OCI-LY3 (cell line): Measurements from ENCODE around the gene COL11A2.

Source experiments
- H2AFZ ChIP-seq: fragments of 200-600, 300-600 bp; shearing (Covaris generic); 2 replicates; pipeline ENCODE4 v1.6.0; 2014; ENCODE audit warnings: antibody characterized with exemption, low read depth, low read length
- H3K27ac ChIP-seq: fragments of 200-600, 300-600 bp; sonication (generic); 2 replicates; pipeline ENCODE4 v1.5.1; 2014; ENCODE audit warnings: mild to moderate bottlenecking, low read length, moderate library complexity, mixed read lengths
- H3K27me3 ChIP-seq: fragments of 200-600, 300-600 bp; sonication (generic); 2 replicates; pipeline ENCODE4 v1.6.1; 2014; ENCODE audit warnings: low read depth, low read length, mixed read lengths
- H3K36me3 ChIP-seq: fragments of 200-600, 300-600 bp; sonication (generic); replicated peaks from 2 replicates; pipeline ENCODE3; 2014; ENCODE audit warnings: low read depth, low read length, mixed read lengths
- H3K4me1 ChIP-seq: fragments of 300-600, 200-600 bp; sonication (generic); 2 replicates; pipeline ENCODE4 v1.6.1; 2014; ENCODE audit warnings: low read length, mixed read lengths
- H3K4me2 ChIP-seq: fragments of 200-600, 300-600 bp; sonication (generic); 2 replicates; pipeline ENCODE4 v1.6.1; 2014; ENCODE audit warnings: low read length, mixed read lengths
- H3K4me3 ChIP-seq: fragments of 300-600, 200-600 bp; sonication (generic); 2 replicates; pipeline ENCODE4 v1.5.1; 2014; ENCODE audit warnings: antibody characterized with exemption, mild to moderate bottlenecking, low read length, moderate library complexity
- H3K79me2 ChIP-seq: fragments of 300-600, 200-600 bp; shearing (Covaris generic); 2 replicates; pipeline ENCODE4 v1.6.1; 2014; ENCODE audit warnings: mild to moderate bottlenecking, low read length, mixed read lengths
- H3K9ac ChIP-seq: fragments of 300-600, 200-600 bp; shearing (Covaris generic); 2 replicates; pipeline ENCODE4 v1.6.0; 2014; ENCODE audit warnings: mild to moderate bottlenecking, low read length, moderate library complexity
- H3K9me3 ChIP-seq: fragments of 200-600, 300-600 bp; shearing (Covaris generic); 2 replicates; pipeline ENCODE4 v1.6.1; 2014; ENCODE audit warnings: low read length, mixed read lengths; ENCODE audit not compliant: insufficient read depth
- H4K20me1 ChIP-seq: fragments of 200-600, 300-600 bp; sonication (generic); 2 replicates; pipeline ENCODE4 v1.6.1; 2016; ENCODE audit warnings: low read length, mixed read lengths; ENCODE audit not compliant: insufficient read depth
- EZH2phosphoT487 ChIP-seq: fragments of 200-600 bp; shearing (Covaris generic); IDR thresholded peaks from 2 replicates; pipeline ENCODE4 v1.6.1; 2018; ENCODE audit warnings: antibody characterized with exemption, mixed run types, low read depth
- TF ChIP-seq, protein P1 (sequence below): fragments of 200-600, 300-600 bp; sonication (generic); IDR thresholded peaks from 2 replicates; pipeline ENCODE4 v1.5.1; 2014; ENCODE audit warnings: antibody characterized with exemption, low read length, low read depth

The COL11A2 gene

DNA sequence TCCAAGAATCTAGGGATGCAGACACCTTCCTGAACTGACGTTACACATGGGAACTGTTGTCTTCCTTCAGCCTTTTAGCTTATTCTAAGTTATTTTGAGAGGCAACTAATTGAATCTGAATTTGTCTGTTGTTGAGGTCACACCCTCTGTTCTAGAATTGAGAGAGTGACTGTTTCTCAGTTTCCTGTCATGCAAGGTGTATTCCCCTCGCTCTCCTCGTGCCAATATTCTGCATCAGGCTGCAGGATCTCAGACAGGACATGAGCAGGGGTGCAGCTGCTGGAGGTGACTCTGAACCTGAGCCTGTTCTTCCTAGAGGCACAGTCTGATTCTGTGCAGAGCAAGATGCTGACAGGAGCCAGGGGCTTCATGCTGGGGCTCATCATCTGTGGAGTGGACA lies 63.9 kb downstream of the COL11A2 start:
- H3K4me2 ChIP-seq = no peak overlapping the region
- H3K79me2 ChIP-seq = no peaks in the 10 kb centered on the region
- no peak overlapping the region for H3K4me3 ChIP-seq
- H3K9ac ChIP-seq = no peak overlapping the region
- H3K4me1 ChIP-seq = no peaks in the 10 kb centered on the region
- no peak overlapping the region for H2AFZ ChIP-seq
- H3K9me3 ChIP-seq = no peaks in the 10 kb centered on the region
- no peaks in the 10 kb centered on the region for H3K36me3 ChIP-seq
- TF ChIP-seq, protein P1, sequence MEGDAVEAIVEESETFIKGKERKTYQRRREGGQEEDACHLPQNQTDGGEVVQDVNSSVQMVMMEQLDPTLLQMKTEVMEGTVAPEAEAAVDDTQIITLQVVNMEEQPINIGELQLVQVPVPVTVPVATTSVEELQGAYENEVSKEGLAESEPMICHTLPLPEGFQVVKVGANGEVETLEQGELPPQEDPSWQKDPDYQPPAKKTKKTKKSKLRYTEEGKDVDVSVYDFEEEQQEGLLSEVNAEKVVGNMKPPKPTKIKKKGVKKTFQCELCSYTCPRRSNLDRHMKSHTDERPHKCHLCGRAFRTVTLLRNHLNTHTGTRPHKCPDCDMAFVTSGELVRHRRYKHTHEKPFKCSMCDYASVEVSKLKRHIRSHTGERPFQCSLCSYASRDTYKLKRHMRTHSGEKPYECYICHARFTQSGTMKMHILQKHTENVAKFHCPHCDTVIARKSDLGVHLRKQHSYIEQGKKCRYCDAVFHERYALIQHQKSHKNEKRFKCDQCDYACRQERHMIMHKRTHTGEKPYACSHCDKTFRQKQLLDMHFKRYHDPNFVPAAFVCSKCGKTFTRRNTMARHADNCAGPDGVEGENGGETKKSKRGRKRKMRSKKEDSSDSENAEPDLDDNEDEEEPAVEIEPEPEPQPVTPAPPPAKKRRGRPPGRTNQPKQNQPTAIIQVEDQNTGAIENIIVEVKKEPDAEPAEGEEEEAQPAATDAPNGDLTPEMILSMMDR = no peak
- no peak for TF ChIP-seq EZH2phosphoT487
- no peaks in the 10 kb centered on the region; the same call in 1 of the 2 replicates for H3K27me3 ChIP-seq
- no peaks in the 10 kb centered on the region for H4K20me1 ChIP-seq
- H3K27ac ChIP-seq = no peak overlapping the region

- H3K4me2 ChIP-seq = no peak overlapping the region
- no peaks in the 10 kb centered on the region; the same call in 1 of the 2 replicates for H3K27me3 ChIP-seq
- no peak overlapping the region for H3K27ac ChIP-seq
- H3K4me3 ChIP-seq = no peak overlapping the region
- H4K20me1 ChIP-seq = no peaks in the 10 kb centered on the region
- H3K9ac ChIP-seq = no peak overlapping the region
- H3K36me3 ChIP-seq = no peaks in the 10 kb centered on the region
- no peak overlapping the region for H2AFZ ChIP-seq
- no peaks in the 10 kb centered on the region for H3K79me2 ChIP-seq
- H3K9me3 ChIP-seq = no peaks in the 10 kb centered on the region
- H3K4me1 ChIP-seq = no peaks in the 10 kb centered on the region
- TF ChIP-seq EZH2phosphoT487 = no peak
- TF ChIP-seq, protein P1 = peak; percentile 77
Observed at GRCh38 chr6:33126101-33126714, 66.1 kb downstream of the COL11A2 start.

DNA sequence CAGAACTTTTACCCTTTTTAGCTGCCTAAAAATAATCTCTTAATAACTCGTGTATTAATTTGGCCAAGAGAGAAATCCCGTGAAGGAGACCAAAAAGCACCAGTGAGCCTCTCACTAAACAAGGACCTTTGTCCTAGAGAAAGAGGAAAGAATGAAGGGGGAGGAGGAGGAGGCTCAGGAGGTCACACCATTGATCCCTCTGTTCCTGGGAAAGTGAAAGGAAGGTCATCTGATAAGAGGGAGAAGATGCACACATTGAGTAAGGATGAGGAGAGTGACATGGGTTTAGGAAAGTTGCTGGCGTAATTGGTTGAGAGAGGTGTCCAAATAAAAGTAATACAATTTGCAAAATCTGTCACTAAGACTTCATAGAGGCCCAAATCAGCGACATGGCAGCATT lies 67.3 kb downstream of the COL11A2 start:
- Histone ChIP-seq H3K9me3 (no peaks in the 10 kb centered on the region), H3K4me1 (no peaks in the 10 kb centered on the region), H3K27me3 (no peaks in the 10 kb centered on the region; the same call in 1 of the 2 replicates), H3K9ac (no peak overlapping the region), H4K20me1 (no peaks in the 10 kb centered on the region), H3K4me3 (no peak overlapping the region), H3K4me2 (no peak overlapping the region), H3K79me2 (no peaks in the 10 kb centered on the region), H2AFZ (no peak overlapping the region), H3K27ac (no peak overlapping the region), H3K36me3 (no peaks in the 10 kb centered on the region)
- TF ChIP-seq EZH2phosphoT487 = no peak
- TF ChIP-seq, protein P1 = no peak

DNA sequence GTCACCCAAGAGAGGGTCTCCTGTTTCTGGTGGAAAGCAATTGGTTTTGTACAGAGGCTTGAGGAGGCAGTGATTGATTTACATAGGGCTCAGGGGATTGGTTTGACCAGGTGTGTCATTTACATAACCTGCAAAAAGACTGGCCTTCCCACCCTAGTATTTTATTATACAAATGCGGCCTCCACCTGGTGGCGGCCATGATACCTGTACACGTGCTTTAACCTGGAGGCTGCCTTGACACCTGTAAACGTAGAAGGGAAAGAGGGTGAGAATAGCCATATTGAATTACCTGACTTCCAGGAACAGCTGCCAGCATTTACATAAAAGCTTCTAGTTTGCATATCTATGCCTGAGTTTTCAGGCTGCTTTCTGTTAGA lies 67.8 kb downstream of the COL11A2 start:
- Histone ChIP-seq H3K27me3 (no peaks in the 10 kb centered on the region; the same call in 1 of the 2 replicates), H2AFZ (no peak overlapping the region), H3K79me2 (no peaks in the 10 kb centered on the region), H3K27ac (no peak overlapping the region), H3K4me3 (no peak overlapping the region), H3K4me1 (no peaks in the 10 kb centered on the region), H4K20me1 (no peaks in the 10 kb centered on the region), H3K4me2 (no peak overlapping the region), H3K36me3 (no peaks in the 10 kb centered on the region), H3K9ac (no peak overlapping the region), H3K9me3 (no peaks in the 10 kb centered on the region)
- TF ChIP-seq EZH2phosphoT487 = no peak
- TF ChIP-seq, protein P1 = no peak
